ENCODE data around the gene FOSL1.

DNA sequence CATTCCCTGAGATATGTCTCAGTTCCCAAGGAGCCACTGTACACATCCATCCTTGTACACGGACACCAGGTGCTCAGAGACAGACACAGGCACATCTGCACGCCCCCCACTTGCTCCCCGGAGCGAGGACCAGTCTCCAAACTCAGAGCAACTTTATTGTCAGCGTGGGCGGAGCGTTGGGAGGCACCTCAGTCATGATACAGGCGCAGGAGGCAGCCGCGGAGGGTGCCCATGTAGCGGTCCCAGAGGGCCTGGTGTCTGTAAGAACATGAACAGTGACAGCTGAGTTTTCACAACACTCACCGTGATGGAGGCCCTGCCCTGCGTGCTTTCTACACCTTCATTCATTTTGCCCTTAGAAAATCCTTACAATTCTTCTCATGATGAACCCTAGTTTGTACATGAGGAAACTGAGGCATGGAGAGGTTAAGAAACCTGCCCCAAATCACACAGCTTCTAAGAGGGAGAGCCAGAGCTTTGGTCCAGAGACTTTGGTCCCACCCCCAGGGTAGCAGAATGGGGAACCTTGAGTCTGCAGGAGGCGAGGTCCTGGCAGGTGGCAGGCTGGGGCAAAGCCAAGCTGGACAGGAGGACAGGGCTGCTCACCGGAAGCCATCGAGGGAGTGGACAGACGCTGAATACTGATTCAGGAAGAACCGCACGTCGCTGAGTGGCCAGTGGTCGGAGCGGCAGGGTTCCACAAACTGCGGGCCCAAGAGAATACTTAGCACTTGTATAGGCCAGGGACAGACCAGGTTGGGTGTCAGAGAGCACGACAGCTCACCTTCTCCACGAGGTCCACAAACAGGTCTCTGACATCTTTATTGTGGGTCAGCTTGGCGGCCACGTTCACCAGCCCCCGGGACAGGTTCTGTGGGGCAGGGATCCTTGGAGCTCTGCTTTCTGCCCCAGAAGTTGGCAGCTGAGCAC is 16.1 kb downstream of the FOSL1 start:
- TF ChIP-seq POLR2A (IDR thresholded peaks at IDR 0.05), result no peak
- TF ChIP-seq, protein P1, sequence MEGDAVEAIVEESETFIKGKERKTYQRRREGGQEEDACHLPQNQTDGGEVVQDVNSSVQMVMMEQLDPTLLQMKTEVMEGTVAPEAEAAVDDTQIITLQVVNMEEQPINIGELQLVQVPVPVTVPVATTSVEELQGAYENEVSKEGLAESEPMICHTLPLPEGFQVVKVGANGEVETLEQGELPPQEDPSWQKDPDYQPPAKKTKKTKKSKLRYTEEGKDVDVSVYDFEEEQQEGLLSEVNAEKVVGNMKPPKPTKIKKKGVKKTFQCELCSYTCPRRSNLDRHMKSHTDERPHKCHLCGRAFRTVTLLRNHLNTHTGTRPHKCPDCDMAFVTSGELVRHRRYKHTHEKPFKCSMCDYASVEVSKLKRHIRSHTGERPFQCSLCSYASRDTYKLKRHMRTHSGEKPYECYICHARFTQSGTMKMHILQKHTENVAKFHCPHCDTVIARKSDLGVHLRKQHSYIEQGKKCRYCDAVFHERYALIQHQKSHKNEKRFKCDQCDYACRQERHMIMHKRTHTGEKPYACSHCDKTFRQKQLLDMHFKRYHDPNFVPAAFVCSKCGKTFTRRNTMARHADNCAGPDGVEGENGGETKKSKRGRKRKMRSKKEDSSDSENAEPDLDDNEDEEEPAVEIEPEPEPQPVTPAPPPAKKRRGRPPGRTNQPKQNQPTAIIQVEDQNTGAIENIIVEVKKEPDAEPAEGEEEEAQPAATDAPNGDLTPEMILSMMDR (IDR thresholded peaks at IDR 0.05), result no peak
